Kidney (tissue), 14 donors: ENCODE results near the gene KRT84. TPM values are rescaled to one million over a fixed set of nuclear protein-coding genes. Genes with fewer than 3 reads are reported as not detected.

Experiments used
- DNase-seq, 5 donors: peaks; one replicate each; pipeline ENCODE4 v3.0.0-alpha.2; 2013 to 2020
- FAIRE-seq: peaks from 2 replicates; lab custom pipeline; 2012; peaks lifted over from hg19 to GRCh38; lab: Jason Lieb, UNC
- H3K27ac ChIP-seq, 2 donors: one replicate each; pipeline ENCODE4 v1.7.0; 2013; ENCODE audit warnings: low read depth in 2 of 2, low read length in 2 of 2, inconsistent platforms in 1 of 2
- H3K27me3 ChIP-seq: one replicate; pipeline ENCODE4 v1.7.1; 2013; ENCODE audit warnings: low read length, inconsistent platforms; ENCODE audit not compliant: control insufficient read depth, insufficient read depth
- H3K36me3 ChIP-seq, 3 donors: one replicate each; pipeline versions ENCODE4 v1.7.0 to v1.7.1; 2013; ENCODE audit warnings: low read length in 3 of 3, control low read depth in 1 of 3, inconsistent platforms in 1 of 3; ENCODE audit not compliant: insufficient read depth in 3 of 3, control insufficient read depth in 2 of 3
- H3K4me1 ChIP-seq, 3 donors: one replicate each; pipeline versions ENCODE4 v1.7.0 to v1.7.1; 2013; ENCODE audit warnings: low read length in 3 of 3, inconsistent platforms in 1 of 3, low read depth in 1 of 3; ENCODE audit not compliant: control insufficient read depth in 2 of 3, insufficient read depth in 2 of 3
- H3K4me3 ChIP-seq, 3 donors: one replicate each; pipeline versions ENCODE4 v1.7.0 to v1.8.1; 2013; ENCODE audit warnings: low read length in 3 of 3, control low read depth in 1 of 3, inconsistent platforms in 1 of 3
- H3K9ac ChIP-seq, 3 donors: one replicate each; pipeline versions ENCODE4 v1.7.0 to v1.7.1; 2013; ENCODE audit warnings: low read length in 3 of 3, control low read depth in 1 of 3, inconsistent platforms in 1 of 3
- H3K9me3 ChIP-seq, 3 donors: one replicate each; pipeline versions ENCODE4 v1.7.0 to v1.7.1; 2013; ENCODE audit warnings: low read length in 3 of 3, control low read depth in 1 of 3, inconsistent platforms in 1 of 3; ENCODE audit not compliant: control insufficient read depth in 2 of 3, insufficient read depth in 1 of 3
- CTCF ChIP-seq: IDR thresholded peaks from 3 replicates; pipeline ENCODE4 v1.5.1; 2012; ENCODE audit warnings: mild to moderate bottlenecking, moderate library complexity, borderline replicate concordance; ENCODE audit not compliant: insufficient read depth; ENCODE audit errors: extremely low read depth
- intact Hi-C: fragments of 100-400 bp; cut with DNase I; formaldehyde crosslinking; loops from one replicate; pipeline ENCODE4 v1.11.1; 2022
- polyA plus RNA-seq: library from polyadenylated mRNA; stranded (reverse); fragments of 350-450 nt; fragmentation: Illumina TruSeq; extraction: RNeasy Lipid Tissue Mini Kit (QIAGEN cat#74804); gene quantifications from one replicate; pipeline ENCODE4 v1.2.3, GENCODE V29; 2014; ENCODE audit warnings: low read depth, low replicate concordance; ENCODE audit not compliant: insufficient read depth
- total RNA-seq: library from RNA; stranded (reverse); fragmentation: NEBNext Ultra II Directional; extraction: Animal tissue kit (Norgen Biotek cat#: 25700); gene quantifications from one replicate; pipeline ENCODE4 v1.2.1, GENCODE V29; 2021
- donor health status: control.
- donor health status: control.
- donor health status: control.
- donor health status: control.
- donor health status: control.
- donor health status: DM: yes; HTN: yes; CAD: no.
- donor health status: Normal renal cell carcinoma (clear cell type).

KRT84 gene
- total and polyA plus RNA-seq, 2 donors from 2014 or later: not detected

DNA sequence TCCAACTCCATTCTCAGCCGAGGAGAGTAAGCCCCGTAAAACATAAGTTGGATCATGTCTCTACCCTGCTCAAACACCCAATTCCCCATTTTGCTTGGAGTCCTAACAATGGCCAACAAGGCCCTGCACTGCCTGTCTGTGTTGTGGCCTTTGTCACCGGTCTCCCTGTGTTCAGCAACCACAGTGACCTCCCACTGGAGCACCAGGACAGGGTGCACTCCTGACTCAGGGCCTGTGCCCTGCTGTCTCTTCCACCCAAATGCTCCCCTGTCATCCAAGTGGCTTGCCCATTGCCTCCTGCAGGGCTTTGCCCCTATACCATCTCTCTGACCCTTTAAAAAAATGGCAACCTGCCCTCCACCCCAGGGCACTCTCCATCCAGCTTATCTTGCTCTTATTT lies 13.7 kb downstream of the KRT84 start:
- DNase-seq: no peak
- no peak overlapping the region for H3K27ac ChIP-seq
- no peaks in the 10 kb centered on the region for H3K36me3 ChIP-seq
- H3K9ac ChIP-seq: no peak overlapping the region
- FAIRE-seq: no peak
- H3K4me3 ChIP-seq: no peak overlapping the region
- no peak for TF ChIP-seq CTCF
- peaks cover 0 to 3% (median 0%) of the 10 kb centered on the region in 3 donors for H3K9me3 ChIP-seq
- intact Hi-C loops: loop anchor here (10.0 kb wide), 1 partner anchor 503 kb away; no protein-coding TSS in a partner anchor
- peaks cover 0 to 11% (median 10%) of the 10 kb centered on the region in 3 donors for H3K4me1 ChIP-seq
- H3K27me3 ChIP-seq: no peaks in the 10 kb centered on the region

DNA sequence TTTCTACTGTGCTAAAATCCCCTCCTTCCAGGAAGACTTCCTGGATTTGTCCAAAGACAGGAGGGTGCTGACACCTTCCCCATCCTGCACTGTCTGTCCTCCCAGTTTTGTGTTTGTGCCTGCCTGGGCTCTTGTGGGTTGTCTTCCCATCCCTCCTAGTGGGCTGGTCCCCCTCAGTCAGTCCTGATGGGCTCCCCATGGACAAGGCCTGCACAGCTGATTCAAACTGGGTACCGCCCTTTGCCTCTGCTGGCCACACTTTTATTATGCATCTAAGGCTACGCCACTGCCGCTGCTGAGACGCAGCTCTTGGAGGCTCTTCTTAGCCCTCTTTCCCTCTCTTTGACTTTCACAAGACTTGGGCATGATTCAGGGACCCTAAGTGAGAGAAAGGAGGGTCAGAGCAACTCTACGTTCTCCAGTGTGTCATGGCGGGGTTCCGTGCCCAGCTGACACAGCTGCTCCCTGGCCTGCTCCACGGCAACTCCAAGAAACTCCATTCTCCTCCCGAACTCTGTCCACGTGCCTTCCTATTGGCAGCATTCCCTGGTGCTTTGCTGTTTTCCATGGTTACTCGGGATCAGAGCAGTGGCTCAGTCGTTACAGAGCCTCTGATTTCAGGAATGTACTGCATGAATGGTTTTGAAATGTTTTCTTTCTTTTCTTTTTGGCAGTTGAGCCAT lies 14.4 kb downstream of the KRT84 start:
- intact Hi-C loops: loop anchor here (10.0 kb wide), 1 partner anchor 504 kb away; no protein-coding TSS in a partner anchor
- DNase-seq (peak in 4 of 5 donors; percentile 33 to 84 (median 58)), FAIRE-seq (no peak)
- Histone ChIP-seq H3K9ac (no peak overlapping the region), H3K27me3 (no peaks in the 10 kb centered on the region), H3K9me3 (peaks cover 0 to 3% (median 0%) of the 10 kb centered on the region in 3 donors), H3K4me3 (no peak overlapping the region), H3K36me3 (no peaks in the 10 kb centered on the region), H3K4me1 (peaks cover 0 to 11% (median 10%) of the 10 kb centered on the region in 3 donors), H3K27ac (peak overlapping the region in 1 of 2 donors; percentile 21)
- no peak for TF ChIP-seq CTCF

DNA sequence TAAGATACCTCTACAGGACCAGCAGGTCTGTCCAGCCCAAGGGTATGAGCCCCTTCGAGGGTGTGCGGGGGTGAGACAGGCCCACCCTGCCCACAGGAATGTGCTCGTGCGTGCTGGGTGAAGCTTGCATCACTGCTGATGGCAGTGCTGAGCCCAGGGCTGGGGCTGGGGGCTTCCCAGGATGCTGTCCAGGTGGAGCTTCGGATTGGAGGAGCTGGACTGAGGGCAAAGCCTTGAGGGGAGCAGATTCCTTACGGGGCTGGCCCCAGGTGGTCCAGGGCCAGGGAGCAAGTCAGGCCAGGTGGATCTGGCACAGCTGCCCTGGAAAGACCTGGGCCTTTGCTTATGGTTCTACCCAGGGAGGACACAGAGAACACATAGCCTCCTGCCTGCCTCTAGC lies 15.6 kb downstream of the KRT84 start:
- H3K4me3 ChIP-seq: no peak overlapping the region
- TF ChIP-seq CTCF: no peak
- no peak overlapping the region for H3K9ac ChIP-seq
- intact Hi-C loops: loop anchor here (10.0 kb wide), 1 partner anchor 505 kb away; no protein-coding TSS in a partner anchor
- peaks cover 0 to 11% (median 10%) of the 10 kb centered on the region in 3 donors for H3K4me1 ChIP-seq
- no peak overlapping the region for H3K27ac ChIP-seq
- DNase-seq: no peak
- peaks cover 0 to 3% (median 0%) of the 10 kb centered on the region in 3 donors for H3K9me3 ChIP-seq
- no peaks in the 10 kb centered on the region for H3K27me3 ChIP-seq
- H3K36me3 ChIP-seq: no peaks in the 10 kb centered on the region
- FAIRE-seq: no peak
